NCI-H2107 treated with DMSO at 0.1 percent for 48 hours (cell line): ENCODE measurements around the gene RAD23A.
"Not testable (repeated sequence)": the region's sequence is repeated elsewhere in the genome, so short reads cannot be mapped to it uniquely, and the experiment has no call there.

ENCODE experiments used
- DNase-seq: peaks from one replicate; lab custom pipeline; 2025; ENCODE audit not compliant: unreplicated experiment; lab: John Stamatoyannopoulos, UW

The RAD23A gene

DNA sequence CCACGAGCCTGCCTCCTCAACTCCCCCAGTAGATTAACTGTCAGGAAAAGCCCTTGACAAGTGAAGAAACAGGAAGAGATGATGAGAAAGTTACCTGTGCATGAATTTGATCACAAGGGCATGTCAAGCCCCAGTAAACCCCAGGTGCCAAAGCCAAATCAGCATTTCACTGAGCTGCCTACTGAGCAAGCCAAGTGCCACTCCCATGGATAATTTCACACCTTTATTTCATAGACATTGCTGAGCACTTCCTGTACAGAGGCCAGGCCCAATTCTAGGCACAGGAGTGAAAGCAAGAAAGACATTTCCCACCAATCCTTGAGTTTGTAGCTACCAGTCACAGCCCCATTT is 8.9 kb downstream of the RAD23A start:
- DNase-seq: no peak

DNA sequence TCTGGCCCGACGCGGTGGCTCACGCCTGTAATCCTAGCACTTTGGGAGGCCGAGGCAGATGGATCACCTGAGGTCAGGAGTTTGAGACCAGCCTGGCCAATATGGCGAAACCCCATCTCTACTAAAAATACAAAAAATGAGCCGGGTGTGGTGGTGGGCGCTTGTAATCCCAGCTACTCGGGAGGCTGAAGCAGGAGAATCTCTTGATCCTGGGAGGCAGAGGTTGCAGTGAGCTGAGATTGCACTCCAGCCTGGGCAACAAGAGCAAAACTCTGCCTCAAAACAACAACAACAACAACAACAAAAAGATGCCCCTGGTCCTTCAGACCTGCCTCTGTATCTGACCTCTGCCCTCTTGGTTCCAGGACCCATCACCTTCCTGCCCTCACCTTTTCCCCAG is 9.9 kb downstream of the RAD23A start:
- not testable (repeated sequence) for DNase-seq

DNA sequence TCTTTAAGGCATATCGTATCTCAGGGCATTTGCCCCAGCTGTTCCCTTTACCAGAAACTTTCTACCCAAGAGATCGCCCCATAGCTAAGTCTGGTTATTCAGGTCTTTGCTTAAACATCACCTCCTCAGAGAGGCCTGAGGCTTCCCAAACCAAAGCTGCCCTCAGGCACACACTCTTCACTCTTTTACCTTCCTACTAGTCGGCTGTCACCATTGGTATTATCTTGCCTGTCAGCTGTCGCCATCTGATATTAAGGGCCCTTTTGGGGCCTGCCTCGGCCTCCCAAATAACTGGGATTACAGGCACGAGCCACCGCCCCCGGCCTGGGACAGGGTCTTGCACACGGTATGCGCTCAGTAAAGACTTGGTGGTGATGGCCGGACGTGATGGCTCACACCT is 10.3 kb downstream of the RAD23A start:
- DNase-seq: no peak

DNA sequence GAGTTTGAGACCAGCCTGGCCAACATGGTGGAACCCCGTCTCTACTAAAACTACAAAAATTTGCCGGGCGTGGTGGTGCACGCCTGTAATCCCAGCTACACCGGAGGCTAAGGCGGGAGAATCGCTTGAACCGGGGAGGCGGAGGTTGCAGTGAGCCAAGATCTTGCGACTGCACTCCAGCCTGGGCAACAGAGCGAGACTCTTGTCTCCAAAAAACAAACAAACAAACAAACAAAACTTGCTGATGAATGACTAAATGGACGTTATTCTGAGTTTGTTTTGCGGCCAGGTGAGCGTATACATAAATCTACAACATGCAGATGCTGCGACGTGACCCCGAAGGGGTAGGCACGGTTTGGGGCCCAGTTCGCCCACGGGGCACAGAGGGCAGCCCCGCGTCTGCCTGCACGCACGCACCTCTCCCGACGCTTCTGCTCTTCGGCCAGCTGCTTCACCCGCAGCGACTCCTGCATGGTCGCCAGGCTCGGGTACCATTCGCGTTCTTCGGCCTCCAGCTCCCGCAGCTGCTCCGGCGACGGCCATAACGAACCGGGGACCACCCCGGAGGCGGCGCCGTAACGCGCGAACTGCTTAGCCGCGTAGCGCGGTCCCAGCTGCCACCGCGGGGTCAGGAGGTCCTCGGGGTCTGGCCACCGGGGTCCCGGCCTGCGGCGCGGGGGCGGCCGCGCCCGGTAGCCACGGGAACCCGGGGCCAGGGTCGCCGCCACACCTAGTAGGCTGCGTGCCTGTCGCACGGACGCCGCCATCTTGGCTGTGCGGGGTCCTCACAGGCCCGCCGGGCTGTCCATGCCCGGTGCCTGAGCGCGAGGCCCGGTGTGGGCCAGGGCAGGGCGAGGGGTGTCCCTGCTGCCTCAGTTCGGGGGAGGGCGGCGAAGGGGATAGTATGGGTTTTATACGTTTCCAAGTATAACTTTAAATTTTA is 11.1 kb downstream of the RAD23A start, which contains the start of gene GADD45GIP1:
TSS of gene GADD45GIP1 (minus strand) at position 778 of the 943 bp plus-strand sequence. CDS start at position 767, 11 bp downstream.
- no peak for DNase-seq

DNA sequence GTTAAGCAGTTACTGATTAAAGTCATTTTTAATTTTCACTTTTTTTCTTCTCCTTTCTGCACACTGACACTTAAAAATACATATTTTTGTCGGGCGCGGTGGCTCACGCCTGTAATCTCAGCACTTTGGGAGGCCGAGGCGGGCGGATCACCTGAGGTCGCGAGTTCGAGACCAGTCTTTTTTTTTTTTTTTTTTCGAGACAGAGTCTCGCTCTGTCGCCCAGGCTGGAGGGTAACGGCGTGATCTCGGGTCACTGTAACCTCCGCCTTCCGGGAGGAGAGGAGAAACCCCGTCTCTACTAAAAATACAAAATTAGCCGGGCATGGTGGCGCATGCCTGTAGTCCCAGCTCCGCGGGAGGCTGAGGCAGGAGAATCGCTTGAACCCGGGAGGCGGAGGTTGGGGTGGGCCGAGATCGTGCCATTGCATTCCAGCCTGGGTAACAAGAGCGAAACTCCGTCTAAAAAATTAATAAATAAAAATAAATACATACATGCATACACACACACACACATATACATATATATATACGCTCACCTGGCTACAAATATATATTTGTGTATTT is 11.8 kb downstream of the RAD23A start:
- DNase-seq: not testable (repeated sequence)

DNA sequence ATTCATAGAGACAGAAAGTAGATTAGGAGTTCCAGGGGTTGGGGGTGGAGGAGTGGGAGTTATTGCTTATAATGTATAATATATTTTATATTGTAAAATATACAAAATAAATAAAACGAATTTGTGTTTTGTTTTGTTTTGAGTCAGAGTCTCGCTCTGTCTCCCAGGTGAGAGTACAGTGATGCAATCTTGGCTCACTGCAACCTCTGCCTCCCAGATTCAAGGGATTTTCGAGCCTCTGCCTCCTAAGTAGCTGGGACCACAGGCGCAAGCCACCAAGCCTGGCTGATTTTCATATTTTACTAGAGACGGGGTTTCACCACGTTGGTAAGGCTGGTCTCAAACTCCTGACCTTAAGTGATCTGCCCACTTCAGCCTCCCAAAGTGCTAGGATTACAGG is 13.8 kb downstream of the RAD23A start:
- DNase-seq: no peak

DNA sequence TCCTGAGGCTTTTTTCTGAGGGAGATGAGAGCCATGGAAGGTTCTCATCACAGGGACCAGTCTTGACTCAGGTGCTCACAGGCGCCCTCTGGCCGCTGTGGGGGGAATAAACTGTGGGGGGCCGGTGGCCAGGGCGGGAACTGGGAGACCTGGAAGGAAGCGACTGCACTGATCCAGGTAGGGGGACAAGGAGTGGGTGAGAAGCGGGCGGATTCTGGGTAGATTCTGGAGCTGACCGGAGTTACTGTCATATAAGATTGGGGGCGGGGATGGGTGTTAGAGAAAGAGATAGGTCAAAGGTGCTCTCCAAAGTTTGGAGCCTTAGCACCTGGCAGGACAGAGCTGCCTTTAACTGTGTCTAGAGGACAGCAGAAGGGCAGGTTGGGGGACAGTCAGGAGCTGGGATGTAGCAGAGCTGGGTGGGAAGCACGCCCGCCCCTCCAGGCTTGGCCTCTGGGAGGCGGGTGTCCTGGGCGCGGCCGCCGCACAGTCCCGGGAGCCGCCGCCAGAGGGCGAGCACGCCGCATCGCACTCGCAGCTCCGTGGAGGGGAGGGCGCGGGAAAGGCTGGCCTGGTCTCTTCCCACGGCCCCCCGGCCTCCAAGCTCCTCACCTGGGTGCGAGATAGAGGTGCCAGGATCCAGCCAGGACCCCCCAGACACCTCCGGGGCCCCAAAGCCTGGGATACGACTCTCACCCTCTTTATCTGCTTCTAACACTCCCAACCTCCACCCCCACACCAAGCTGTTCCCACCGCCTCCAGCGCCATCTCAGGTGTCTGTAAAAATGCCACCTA is 19.6 kb downstream of the RAD23A start:
- DNase-seq: peak; percentile 68

DNA sequence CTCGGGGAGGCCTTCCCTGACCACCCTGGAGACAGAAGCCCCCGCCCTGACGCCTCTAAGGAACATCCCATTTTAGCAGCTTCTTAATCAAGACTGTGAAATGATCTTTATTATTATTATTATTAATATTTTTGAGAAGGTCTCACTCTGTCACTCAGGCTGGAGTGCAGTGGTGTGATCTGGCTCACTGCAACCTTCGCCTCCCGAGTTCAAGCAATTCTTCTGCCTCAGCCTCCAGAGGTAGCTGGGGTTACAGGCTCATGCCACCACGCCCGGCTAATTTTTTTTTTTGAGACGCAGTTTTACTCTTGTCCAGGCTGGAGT is 20.1 kb downstream of the RAD23A start:
- DNase-seq: no peak

DNA sequence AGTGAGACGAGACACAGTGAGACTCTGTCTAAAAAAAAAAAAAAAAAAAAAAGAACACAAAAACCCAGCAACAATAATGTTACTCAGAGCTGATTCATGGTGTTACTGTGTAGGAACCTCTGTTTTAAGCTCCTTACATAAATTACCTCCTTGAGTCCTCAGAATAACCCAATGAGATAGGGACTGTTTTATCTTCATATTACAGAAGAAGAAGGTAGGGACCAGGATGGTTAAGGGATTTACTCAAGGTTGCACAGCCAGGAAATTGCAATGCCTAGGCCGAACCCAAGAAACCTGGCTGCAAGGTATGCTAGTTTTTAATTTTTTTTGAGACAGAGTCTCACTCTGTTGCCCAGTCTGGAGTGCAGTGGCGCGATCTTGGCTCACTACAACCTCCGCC is 22.2 kb downstream of the RAD23A start:
- no peak for DNase-seq

DNA sequence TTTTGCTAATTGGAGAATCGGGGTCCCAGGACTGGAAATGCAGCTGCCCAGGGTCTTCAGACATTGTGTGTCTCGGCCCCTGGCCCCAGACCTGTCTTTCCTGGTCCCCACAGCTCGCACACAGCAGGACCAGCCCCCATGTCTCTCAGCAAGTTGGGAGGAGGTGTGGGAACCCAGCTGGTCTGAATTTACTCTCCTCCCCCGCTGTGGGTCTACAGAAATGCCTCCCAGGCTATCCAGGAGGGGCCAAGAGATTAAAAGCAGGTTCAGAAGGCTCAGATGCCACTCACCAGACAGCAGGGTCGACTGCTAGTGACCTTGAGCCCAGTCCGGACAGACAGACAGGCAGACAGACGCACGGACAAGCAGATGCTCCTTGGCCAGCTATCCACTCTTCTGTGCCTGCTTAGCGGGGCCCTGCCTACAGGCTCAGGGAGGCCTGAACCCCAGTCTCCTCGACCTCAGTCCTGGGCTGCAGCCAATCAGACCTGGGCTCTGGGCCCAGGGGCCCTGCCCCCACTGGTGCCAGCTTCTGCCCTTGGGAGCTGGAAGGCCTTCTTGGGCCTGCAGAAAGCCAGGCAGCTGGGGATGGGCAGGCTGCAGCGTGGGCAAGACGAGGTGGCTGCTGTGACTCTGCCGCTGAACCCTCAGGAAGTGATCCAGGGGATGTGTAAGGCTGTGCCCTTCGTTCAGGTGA is 23.8 kb downstream of the RAD23A start, which contains the start of gene DAND5:
TSS of gene DAND5 (plus strand) at position 285 of the 697 bp plus-strand sequence. CDS start at position 370, 85 bp downstream.
- DNase-seq: no peak

DNA sequence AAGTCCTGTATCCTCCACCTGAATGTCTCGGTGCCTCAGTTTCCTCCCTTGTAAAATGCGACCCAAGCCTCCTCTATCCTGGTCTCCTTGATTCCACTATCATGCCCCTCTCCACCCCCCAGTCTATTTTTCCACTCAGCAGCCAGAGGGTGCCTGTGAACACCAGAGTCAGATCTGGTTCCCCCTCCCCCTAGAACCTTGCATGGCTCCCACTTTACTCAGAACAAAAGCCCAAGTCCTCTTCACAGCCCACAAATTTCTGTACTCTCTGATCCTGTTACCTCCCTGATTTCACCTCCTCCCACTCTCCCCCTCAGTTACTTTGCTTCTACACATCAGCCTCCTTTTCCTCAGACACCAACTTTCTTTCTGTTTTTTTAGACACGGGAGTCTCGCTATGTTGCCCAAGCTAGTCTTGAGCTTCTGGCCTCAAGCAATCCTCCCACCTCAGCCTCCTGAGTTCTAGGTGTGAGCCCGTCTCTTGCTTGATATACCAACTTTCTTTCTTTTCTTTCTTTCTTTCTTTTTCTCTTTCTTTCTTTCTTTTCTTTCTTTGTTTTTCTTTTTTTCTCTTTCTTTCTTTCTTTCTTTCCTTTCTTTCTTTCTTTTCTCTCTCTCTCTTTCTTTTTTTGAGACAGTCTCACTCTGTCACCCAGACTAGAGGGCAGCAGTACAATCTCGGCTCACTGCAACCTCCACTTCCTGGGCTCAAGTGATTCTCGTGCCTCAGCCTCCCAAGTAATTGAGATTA is 24.6 kb downstream of the RAD23A start:
- DNase-seq: no peak

DNA sequence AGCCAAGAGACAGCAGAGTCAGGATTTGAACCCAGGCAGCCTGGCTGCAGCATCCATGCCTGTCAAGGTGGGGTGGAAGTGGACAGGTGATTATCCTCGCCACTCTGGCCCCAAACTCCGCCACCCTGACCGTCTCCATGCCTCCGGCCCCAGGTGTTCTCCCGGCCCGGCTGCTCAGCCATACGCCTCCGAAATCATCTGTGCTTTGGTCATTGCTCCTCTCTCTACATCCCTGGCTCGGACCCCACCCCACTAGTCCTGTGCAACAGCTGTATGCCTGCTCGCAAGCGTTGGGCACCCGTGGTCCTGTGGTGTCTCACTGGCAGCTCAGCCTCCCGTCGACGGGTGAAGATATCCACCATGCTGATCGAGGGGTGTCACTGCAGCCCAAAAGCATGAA is 27.6 kb downstream of the RAD23A start:
- no peak for DNase-seq

DNA sequence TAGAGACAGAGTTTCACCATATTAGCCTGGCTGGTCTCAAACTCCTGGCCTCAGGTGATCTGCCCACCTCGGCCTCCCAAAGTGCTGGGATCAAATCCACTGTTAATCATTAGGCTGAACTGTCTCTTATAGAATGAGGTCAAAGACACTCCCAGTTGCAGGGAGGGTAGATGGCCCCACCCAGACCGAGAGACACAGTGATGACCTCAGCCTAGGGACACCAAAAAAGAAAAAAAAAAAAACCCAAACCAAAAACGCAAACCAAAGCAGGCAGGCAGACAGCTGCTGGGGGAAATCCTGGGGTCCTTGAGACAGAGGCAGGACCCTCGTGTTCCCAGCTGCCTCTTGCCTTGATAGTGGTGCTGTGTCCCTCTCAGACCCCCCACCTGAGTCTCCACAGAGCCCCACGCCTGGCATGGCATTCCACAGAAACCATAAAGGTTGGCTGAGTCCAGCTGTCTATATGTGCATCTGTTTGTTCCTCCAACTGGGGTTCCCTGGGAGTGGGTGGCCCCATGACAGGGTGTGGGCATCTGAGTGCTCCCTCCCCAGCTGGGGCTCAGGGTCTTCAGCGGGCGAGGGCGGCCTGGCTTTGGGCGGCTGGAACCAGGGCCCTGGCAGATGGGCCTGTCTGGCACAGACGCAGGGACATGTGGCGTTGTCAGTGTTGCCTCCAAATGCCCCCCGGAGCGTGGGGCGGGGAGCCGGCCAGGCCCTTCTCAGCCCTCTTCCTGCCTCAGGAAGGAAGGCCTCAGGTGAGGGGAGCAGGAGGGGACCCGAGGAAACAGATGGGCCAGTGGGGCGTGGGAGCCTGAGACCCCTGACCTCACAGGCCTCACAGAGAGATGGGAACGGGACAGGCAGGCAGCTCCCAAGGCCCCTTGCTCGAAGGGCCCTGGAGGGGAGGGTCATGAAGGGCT is 28.9 kb downstream of the RAD23A start:
- DNase-seq: no peak

DNA sequence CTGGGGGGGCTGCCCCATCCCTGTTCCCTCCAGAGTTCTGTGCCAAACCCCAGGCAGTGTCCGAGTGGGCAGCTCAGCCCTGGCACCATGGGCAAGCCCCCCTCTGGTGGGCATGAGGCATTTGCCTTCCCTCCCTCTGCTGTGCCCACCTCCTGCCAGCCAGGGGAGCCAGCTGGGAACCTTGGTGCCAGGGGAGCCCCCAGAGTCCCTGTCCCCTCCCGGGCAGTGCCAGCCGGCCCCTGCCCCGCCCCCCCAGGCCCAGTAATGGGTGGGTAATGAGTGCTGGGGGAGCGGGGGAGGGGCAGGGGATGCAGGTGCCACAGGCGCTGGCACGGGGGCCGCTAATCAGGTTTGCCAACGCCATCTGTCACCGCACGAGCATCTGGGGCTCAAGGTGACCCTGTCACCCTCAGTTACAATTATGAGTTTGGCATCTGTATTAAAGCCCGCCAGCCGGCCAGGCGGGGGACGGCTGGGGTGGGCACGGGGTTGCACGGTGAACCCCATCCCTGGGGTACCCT is 29.6 kb downstream of the RAD23A start:
- no peak for DNase-seq

DNA sequence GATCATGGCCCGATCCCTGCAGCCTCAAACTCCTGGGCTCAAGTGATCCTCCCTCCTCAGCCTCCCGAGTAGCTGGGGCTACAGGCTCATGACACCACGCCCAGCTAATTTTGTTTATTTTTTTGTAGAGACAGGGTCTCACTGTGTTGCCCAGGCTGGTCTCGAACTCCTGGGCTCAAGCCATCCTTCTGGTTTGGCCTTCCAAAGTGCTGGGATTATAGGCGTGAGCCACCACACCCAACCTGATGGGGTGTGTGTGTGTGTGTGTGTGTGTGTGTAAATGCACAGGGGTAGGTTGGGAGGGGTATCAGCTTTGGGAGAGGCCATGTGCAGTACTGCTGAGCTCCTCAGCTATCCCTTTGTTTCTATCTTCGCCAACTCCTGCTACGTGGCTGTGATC is 30.4 kb downstream of the RAD23A start:
- DNase-seq: not testable (repeated sequence)

DNA sequence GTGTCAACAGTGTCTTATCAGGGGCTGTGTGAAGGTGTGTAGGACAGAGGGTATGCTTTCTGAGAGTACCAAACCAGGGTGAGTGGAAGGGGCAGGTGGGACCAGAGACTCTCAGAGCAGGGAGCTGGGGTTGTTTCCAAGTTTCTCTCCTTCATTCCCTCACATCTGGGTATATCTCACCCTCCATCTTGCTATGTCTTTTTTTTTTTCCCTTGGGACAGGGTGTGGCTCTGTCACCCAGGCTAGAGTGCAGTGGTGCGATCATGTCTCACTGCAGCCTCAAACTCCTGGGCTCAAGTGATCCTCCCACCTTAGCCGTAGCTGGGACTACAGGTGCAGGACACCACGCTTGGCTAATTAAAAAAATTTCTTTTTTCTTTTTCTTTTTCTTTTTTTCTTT is 34.3 kb downstream of the RAD23A start:
- DNase-seq: no peak

DNA sequence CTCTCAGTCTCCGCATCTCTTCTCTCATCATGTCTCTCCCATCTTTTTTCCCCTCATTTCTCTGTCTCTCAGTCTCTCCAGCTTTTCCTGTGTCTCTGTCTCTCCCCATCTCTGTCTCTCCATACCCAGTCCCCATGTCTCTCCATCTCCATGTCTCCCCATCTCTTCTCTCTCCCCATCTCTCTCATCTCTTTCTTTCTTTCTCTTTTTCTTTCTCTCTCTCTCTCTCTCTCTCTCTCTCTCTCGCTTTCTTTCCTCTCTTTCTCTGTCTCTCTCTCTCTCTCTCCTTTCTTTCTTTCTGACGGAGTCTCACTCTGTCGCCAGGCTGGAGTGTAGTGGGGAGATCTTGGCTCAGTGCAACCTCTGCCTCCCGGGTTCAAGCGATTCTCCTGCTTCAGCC is 37.0 kb downstream of the RAD23A start:
- no peak for DNase-seq

DNA sequence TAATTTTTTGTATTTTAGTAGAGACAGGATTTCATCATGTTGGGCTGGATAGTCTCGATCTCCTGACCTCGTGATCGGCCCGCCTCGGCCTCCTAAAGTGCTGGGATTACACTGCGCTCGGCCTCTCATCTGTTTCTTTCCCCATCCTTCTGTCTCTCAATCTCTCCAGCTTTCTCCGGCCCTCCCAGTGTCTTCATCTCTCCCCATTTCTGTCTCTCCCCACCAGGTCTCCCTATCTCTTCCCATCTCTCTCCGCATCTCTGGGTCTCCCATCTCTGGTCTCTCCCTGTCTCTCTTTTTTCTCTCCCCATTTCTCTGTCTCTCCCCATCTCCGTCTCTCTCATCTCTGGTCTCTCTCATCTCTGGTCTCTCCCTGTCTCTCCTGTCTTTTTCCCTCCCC is 37.4 kb downstream of the RAD23A start:
- no peak for DNase-seq

DNA sequence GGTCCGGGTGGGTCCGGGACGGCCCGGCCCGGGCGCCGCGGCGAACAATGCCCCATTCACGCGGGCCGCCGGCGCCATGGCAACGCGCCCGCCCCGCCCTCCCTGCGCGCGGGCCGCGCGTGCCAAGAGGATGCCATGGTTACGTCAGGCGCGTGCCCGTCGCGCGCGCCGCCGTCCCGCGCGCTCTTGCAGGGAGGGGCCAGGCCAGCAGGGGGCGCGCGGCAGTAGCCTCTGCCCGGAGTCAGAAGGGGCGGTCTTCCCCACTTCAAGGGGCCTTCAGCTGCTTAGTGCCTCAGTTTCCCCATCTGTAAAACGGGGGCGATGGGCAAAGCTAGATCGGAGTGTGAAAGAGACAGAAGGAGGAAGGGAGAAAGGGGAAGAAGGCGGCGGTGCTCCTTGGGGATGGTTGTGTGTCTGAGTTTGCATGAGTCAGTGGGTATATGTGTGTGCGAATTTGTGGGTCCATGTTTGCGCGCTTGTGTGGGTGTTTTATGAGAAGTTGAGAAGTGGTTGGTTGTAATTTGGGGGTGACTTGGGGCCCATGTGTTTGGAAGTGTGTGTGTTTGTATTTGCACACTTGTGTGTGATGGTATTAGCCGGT is 38.0 kb downstream of the RAD23A start:
- no peak for DNase-seq
